MM.1S (cell line): Measurements from ENCODE around the gene TTYH1.

Experiments
- DNase-seq: peaks from one replicate; pipeline ENCODE4 v3.0.0-alpha.2; 2015
- H2AFZ ChIP-seq: fragments of 300-600 bp; sonication (generic); 2 replicates; pipeline ENCODE4 v1.6.0; 2016; ENCODE audit warnings: antibody characterized with exemption, low read length
- H3F3A ChIP-seq: fragments of 300-600 bp; sonication (generic); 2 replicates; pipeline ENCODE4 v1.6.1; 2016; ENCODE audit warnings: mild to moderate bottlenecking, antibody characterized with exemption, low read length, moderate library complexity, mixed read lengths; ENCODE audit not compliant: insufficient read depth
- H3K27ac ChIP-seq: fragments of 300-600 bp; sonication (generic); 2 replicates; pipeline ENCODE4 v1.5.1; 2016; ENCODE audit warnings: mild to moderate bottlenecking, low read length
- H3K27me3 ChIP-seq: fragments of 300-600 bp; sonication (generic); replicated peaks from 2 replicates; pipeline ENCODE4 v1.6.0; 2016; ENCODE audit warnings: low read length; ENCODE audit not compliant: insufficient read depth
- H3K36me3 ChIP-seq: fragments of 300-600 bp; sonication (generic); replicated peaks from 2 replicates; pipeline ENCODE4 v1.6.1; 2016; ENCODE audit warnings: mild to moderate bottlenecking, low read length, mixed read lengths; ENCODE audit not compliant: insufficient read depth
- H3K4me1 ChIP-seq: fragments of 300-600 bp; sonication (generic); 2 replicates; pipeline ENCODE4 v1.6.1; 2016; ENCODE audit warnings: low read length, mixed read lengths
- H3K4me2 ChIP-seq: fragments of 300-600 bp; sonication (generic); 2 replicates; pipeline ENCODE4 v1.6.0; 2016; ENCODE audit warnings: low read depth, low read length
- H3K4me3 ChIP-seq: fragments of 300-600 bp; sonication (generic); 2 replicates; pipeline ENCODE4 v1.5.1; 2016; ENCODE audit warnings: low read length, mixed read lengths
- H3K79me2 ChIP-seq: fragments of 300-600 bp; sonication (generic); 2 replicates; pipeline ENCODE4 v1.6.1; 2016; ENCODE audit warnings: mixed run types, low read length, mixed read lengths
- H3K9ac ChIP-seq: fragments of 300-600 bp; sonication (generic); 2 replicates; pipeline ENCODE4 v1.6.1; 2016; ENCODE audit warnings: low read length, mixed read lengths
- H3K9me2 ChIP-seq: fragments of 300-600 bp; sonication (generic); replicated peaks from 2 replicates; pipeline ENCODE4 v1.6.1; 2016; ENCODE audit warnings: mild to moderate bottlenecking, low read length, mixed read lengths; ENCODE audit not compliant: insufficient read depth
- H3K9me3 ChIP-seq: fragments of 300-600 bp; sonication (generic); replicated peaks from 2 replicates; pipeline ENCODE4 v1.6.1; 2016; ENCODE audit warnings: mild to moderate bottlenecking, low read length, mixed read lengths; ENCODE audit not compliant: insufficient read depth
- H4K20me1 ChIP-seq: fragments of 300-600 bp; sonication (generic); 2 replicates; pipeline ENCODE4 v1.6.1; 2016; ENCODE audit warnings: mild to moderate bottlenecking, low read length, moderate library complexity, mixed read lengths; ENCODE audit not compliant: insufficient read depth
- CTCF ChIP-seq: fragments of 300-600 bp; sonication (generic); IDR thresholded peaks from 2 replicates; pipeline ENCODE4 v1.5.1; 2016; ENCODE audit warnings: antibody characterized with exemption, low read length, mixed read lengths
- EZH2 ChIP-seq: fragments of 300-600 bp; sonication (generic); optimal IDR thresholded peaks from 2 replicates; pipeline ENCODE3; 2017; ENCODE audit warnings: low read depth, mild to moderate bottlenecking, antibody characterized with exemption, low read length, mixed read lengths
- EZH2phosphoT487 ChIP-seq: fragments of 300-600 bp; sonication (generic); IDR thresholded peaks from 2 replicates; pipeline ENCODE4 v1.6.1; 2018; ENCODE audit warnings: antibody characterized with exemption, low read length

TTYH1 gene

GRCh38 chr19:54470991-54471782, 55.9 kb downstream of the TTYH1 start:
- no peak overlapping the region for H3K4me3 ChIP-seq
- H3K36me3 ChIP-seq: no peaks in the 10 kb centered on the region
- no peak for DNase-seq
- no peaks in the 10 kb centered on the region for H3K9me2 ChIP-seq
- H3K4me2 ChIP-seq: no peak overlapping the region
- H3K27ac ChIP-seq: no peak overlapping the region
- no peaks in the 10 kb centered on the region for H3K9me3 ChIP-seq
- H3F3A ChIP-seq: no peaks in the 10 kb centered on the region
- no peak overlapping the region for H2AFZ ChIP-seq
- peaks cover 82% of the 10 kb centered on the region for H3K27me3 ChIP-seq
- H4K20me1 ChIP-seq: no peaks in the 10 kb centered on the region
- no peak for TF ChIP-seq CTCF
- TF ChIP-seq EZH2phosphoT487: peak; percentile 78; the same call in 1 of the 2 replicates
- peak; percentile 87 for TF ChIP-seq EZH2
- no peaks in the 10 kb centered on the region for H3K79me2 ChIP-seq
- no peak overlapping the region for H3K9ac ChIP-seq
- no peaks in the 10 kb centered on the region for H3K4me1 ChIP-seq

- H3K27ac ChIP-seq: no peak within 1 kb of the TSS
Observed at GRCh38 chr19:54473071-54473891, 58.0 kb downstream of the TTYH1 start, which contains the start of gene CDC42EP5. TSS of gene CDC42EP5 (minus strand) at chr19:54473296. CDS start at chr19:54465547, 7,749 bp downstream.

GRCh38 chr19:54473892-54474372, 58.7 kb downstream of the TTYH1 start:
- Histone ChIP-seq H3K9ac (no peak overlapping the region), H3K9me3 (no peaks in the 10 kb centered on the region), H3F3A (no peaks in the 10 kb centered on the region), H2AFZ (no peak overlapping the region), H3K36me3 (no peaks in the 10 kb centered on the region), H3K4me2 (no peak overlapping the region), H3K79me2 (no peaks in the 10 kb centered on the region), H4K20me1 (no peaks in the 10 kb centered on the region), H3K9me2 (no peaks in the 10 kb centered on the region), H3K4me1 (no peaks in the 10 kb centered on the region), H3K27ac (no peak overlapping the region), H3K4me3 (no peak overlapping the region), H3K27me3 (peaks cover 82% of the 10 kb centered on the region)
- TF ChIP-seq EZH2 (no peak), CTCF (no peak), EZH2phosphoT487 (no peak)
- DNase-seq: no peak

More at GRCh38 chr19:54473071-54473891, 58.0 kb downstream of the TTYH1 start, which contains the start of gene CDC42EP5:
- H3F3A ChIP-seq: no peaks in the 10 kb centered on the region
- TF ChIP-seq EZH2phosphoT487: no peak
- no peak for TF ChIP-seq EZH2
- no peak for TF ChIP-seq CTCF
- no peak within 1 kb of the TSS for H3K9ac ChIP-seq
- H2AFZ ChIP-seq: no peak within 1 kb of the TSS
- H3K79me2 ChIP-seq: no peaks in the 10 kb centered on the region
- H3K4me1 ChIP-seq: no peaks in the 10 kb centered on the region
- H3K36me3 ChIP-seq: no peaks in the 10 kb centered on the region
- H3K4me3 ChIP-seq: no peak within 1 kb of the TSS
- DNase-seq: no peak
- H3K27me3 ChIP-seq: peaks cover 86% of the 10 kb centered on the region
- no peaks in the 10 kb centered on the region for H4K20me1 ChIP-seq
- no peaks in the 10 kb centered on the region for H3K9me2 ChIP-seq
- no peak within 1 kb of the TSS for H3K4me2 ChIP-seq
- no peaks in the 10 kb centered on the region for H3K9me3 ChIP-seq
